ENCODE data around the gene MCM3AP. TPM values are rescaled to one million over a fixed set of nuclear protein-coding genes. Genes with fewer than 3 reads are reported as not detected.

The MCM3AP gene
- total RNA-seq, 2 experiments from 2014 or later: 94.3 to 96.5 TPM

GRCh38 chr21:46325073-46325912, 39.9 kb upstream of the MCM3AP start:
- H3K27ac ChIP-seq (ENCODE audit: low read depth in 1 of 2, low read length in 2 of 2): peak overlapping the region in 1 of 2 donors; percentile 46
- intact Hi-C loops (cut with DNase I, micrococcal nuclease): loop anchor here in 1 of 2 experiments (2.0 to 10.0 kb wide), 3 partner anchors 138 to 1040 kb away; partner anchors contain the start of genes COL6A1 and POFUT2

GRCh38 chr21:46324390-46325072, 39.1 kb upstream of the MCM3AP start:
- ChIA-PET CTCF (interaction anchor here (1.1 to 1.5 kb wide), 2 partner anchors 39 to 181 kb away, joined by 3 to 6 read pairs; partner anchors contain the start of genes MCM3AP and YBEY), POLR2A (no interaction called here)
- Histone ChIP-seq H3K4me3 (ENCODE audit: low read length) (peak overlapping the region; percentile 96), H3K27ac (ENCODE audit: low read depth in 1 of 2, low read length in 2 of 2) (peak overlapping the region; percentile 96 to 100), H3K4me1 (ENCODE audit: insufficient read depth, low read length) (peaks cover 28% of the 10 kb centered on the region), H3K9me3 (ENCODE audit: control insufficient read depth in 1 of 2, insufficient read depth in 1 of 2, low read length in 2 of 2) (no peaks in the 10 kb centered on the region), H3K27me3 (ENCODE audit: control insufficient read depth in 1 of 2, insufficient read depth in 2 of 2, low read length in 2 of 2) (no peaks in the 10 kb centered on the region), H3K36me3 (ENCODE audit: insufficient read depth, low read length) (peaks cover 11% of the 10 kb centered on the region)
- DNase-seq (peak; percentile 77 to 96 (median 88)), ATAC-seq (ENCODE audit: poor library complexity) (peak; percentile 76)
- Mint-ChIP-seq H3K36me3 (ENCODE audit: low read depth) (peaks cover 40% of the 10 kb centered on the region), H3K27ac (peak overlapping the region; percentile 99), H3K4me3 (peak overlapping the region; percentile 96), H3K9me3 (no peaks in the 10 kb centered on the region), H3K4me1 (ENCODE audit: low read depth) (peaks cover 39% of the 10 kb centered on the region), H3K27me3 (no peaks in the 10 kb centered on the region)
- intact Hi-C loops (cut with DNase I, micrococcal nuclease): loop anchor here (2.0 to 10.0 kb wide), 7 partner anchors 37 to 1040 kb away; partner anchors contain the start of genes COL6A1 (in 1 of the 2), MCM3AP (in 1 of the 2), PCBP3 (in 1 of the 2) and POFUT2 (in 1 of the 2)
- no peak for TF ChIP-seq CTCF (IDR thresholded peaks at IDR 0.05)

More at GRCh38 chr21:46325073-46325912, 39.9 kb upstream of the MCM3AP start:
- Mint-ChIP-seq H3K27ac (peak overlapping the region; percentile 84), H3K9me3 (no peaks in the 10 kb centered on the region), H3K27me3 (no peaks in the 10 kb centered on the region), H3K36me3 (ENCODE audit: low read depth) (peaks cover 47% of the 10 kb centered on the region), H3K4me3 (peak overlapping the region; percentile 89), H3K4me1 (ENCODE audit: low read depth) (peaks cover 38% of the 10 kb centered on the region)
- Histone ChIP-seq H3K27me3 (ENCODE audit: control insufficient read depth in 1 of 2, insufficient read depth in 2 of 2, low read length in 2 of 2) (no peaks in the 10 kb centered on the region), H3K36me3 (ENCODE audit: insufficient read depth, low read length) (peaks cover 16% of the 10 kb centered on the region), H3K4me3 (ENCODE audit: low read length) (peak overlapping the region; percentile 96), H3K9me3 (ENCODE audit: control insufficient read depth in 1 of 2, insufficient read depth in 1 of 2, low read length in 2 of 2) (no peaks in the 10 kb centered on the region), H3K4me1 (ENCODE audit: insufficient read depth, low read length) (peaks cover 28% of the 10 kb centered on the region)
- TF ChIP-seq CTCF (IDR thresholded peaks at IDR 0.05): no peak
- ChIA-PET CTCF (interaction anchor here (1.1 to 1.5 kb wide), 2 partner anchors 40 to 182 kb away, joined by 3 to 6 read pairs; partner anchors contain the start of genes MCM3AP and YBEY), POLR2A (interaction anchor here (0.6 to 1.2 kb wide), 4 partner anchors 132 to 310 kb away, joined by 3 to 4 read pairs (median 3); partner anchors contain the start of gene PRMT2)
- DNase-seq (peak in 12 of 14 experiments; percentile 8 to 69 (median 23)), ATAC-seq (ENCODE audit: poor library complexity) (no peak)

All from CD4-positive, alpha-beta T cell (primary cell).